ENCODE measurements around the gene FSTL1. TPM values are rescaled to one million over a fixed set of nuclear protein-coding genes. Genes with fewer than 3 reads are reported as not detected.

Gene FSTL1
- total RNA-seq, 1 donor from 2014 or later = 221 TPM

- DNase-seq (no peak), ATAC-seq (no peak)
- no peaks in the 10 kb centered on the region for H3K27me3 ChIP-seq
- H3K36me3 ChIP-seq = peaks cover 70% of the 10 kb centered on the region
- intact Hi-C loops (cut with DNase I) = no loop called here
- peaks cover 7% of the 10 kb centered on the region for H3K4me1 ChIP-seq
- no peak overlapping the region for H3K4me3 ChIP-seq
- TF ChIP-seq CTCF (IDR thresholded peaks at IDR 0.05) = no peak
- H3K27ac ChIP-seq = no peak overlapping the region
- no peaks in the 10 kb centered on the region for H3K9me3 ChIP-seq
These were observed 43.1 kb downstream of the FSTL1 start for GRCh38 chr3:120407508-120408287.

- intact Hi-C loops (cut with DNase I) = no loop called here
- Histone ChIP-seq H3K36me3 (peaks cover 92% of the 10 kb centered on the region), H3K9me3 (no peaks in the 10 kb centered on the region), H3K4me1 (no peaks in the 10 kb centered on the region), H3K27ac (no peak overlapping the region), H3K4me3 (no peak overlapping the region), H3K27me3 (no peaks in the 10 kb centered on the region)
- DNase-seq = no peak
- no peak for TF ChIP-seq CTCF (IDR thresholded peaks at IDR 0.05)
- no peak for ATAC-seq
These were observed 45.9 kb downstream of the FSTL1 start for GRCh38 chr3:120404876-120405275.

GRCh38 chr3:120402257-120402656, 48.5 kb downstream of the FSTL1 start:
- Histone ChIP-seq H3K27me3 (no peaks in the 10 kb centered on the region), H3K4me1 (no peaks in the 10 kb centered on the region), H3K36me3 (peaks cover 92% of the 10 kb centered on the region), H3K9me3 (no peaks in the 10 kb centered on the region), H3K4me3 (no peak overlapping the region), H3K27ac (no peak overlapping the region)
- intact Hi-C loops (cut with DNase I) = no loop called here
- no peak for TF ChIP-seq CTCF (IDR thresholded peaks at IDR 0.05)
- ATAC-seq (no peak), DNase-seq (no peak)

GRCh38 chr3:120399372-120399771, 51.4 kb downstream of the FSTL1 start:
- no peak for TF ChIP-seq CTCF (IDR thresholded peaks at IDR 0.05)
- H3K4me1 ChIP-seq = no peaks in the 10 kb centered on the region
- H3K36me3 ChIP-seq = peaks cover 88% of the 10 kb centered on the region
- intact Hi-C loops (cut with DNase I) = no loop called here
- no peaks in the 10 kb centered on the region for H3K9me3 ChIP-seq
- ATAC-seq = no peak
- no peaks in the 10 kb centered on the region for H3K27me3 ChIP-seq
- H3K27ac ChIP-seq = no peak overlapping the region
- no peak overlapping the region for H3K4me3 ChIP-seq
- DNase-seq = no peak

- no peak for DNase-seq
- Histone ChIP-seq H3K36me3 (peaks cover 66% of the 10 kb centered on the region), H3K4me3 (no peak overlapping the region), H3K4me1 (no peaks in the 10 kb centered on the region), H3K9me3 (no peaks in the 10 kb centered on the region), H3K27ac (no peak overlapping the region), H3K27me3 (no peaks in the 10 kb centered on the region)
- intact Hi-C loops (cut with DNase I) = no loop called here
- TF ChIP-seq CTCF (IDR thresholded peaks at IDR 0.05) = no peak
- no peak for ATAC-seq
These were observed 54.3 kb downstream of the FSTL1 start for GRCh38 chr3:120396469-120396868.
